Left renal pelvis (tissue), 4 donors: ENCODE results near the gene MSL3. TPM values are rescaled to one million over a fixed set of nuclear protein-coding genes. Genes with fewer than 3 reads are reported as not detected.

Experiments
- DNase-seq, 4 donors: peaks; one replicate each; pipeline ENCODE4 v3.0.0-alpha.2; 2013; ENCODE audit warnings: low read depth in 4 of 4, low spot score in 3 of 4
- polyA plus RNA-seq, 4 donors: library from polyadenylated mRNA; unstranded; fragments of 120-200 nt; gene quantifications; one replicate each; pipeline ENCODE4 v1.2.1, GENCODE V29; 2013; ENCODE audit not compliant: insufficient read length in 4 of 4

MSL3 gene
- polyA plus RNA-seq, 4 donors: 33.2 to 41.8 (median 39.3) TPM

DNA sequence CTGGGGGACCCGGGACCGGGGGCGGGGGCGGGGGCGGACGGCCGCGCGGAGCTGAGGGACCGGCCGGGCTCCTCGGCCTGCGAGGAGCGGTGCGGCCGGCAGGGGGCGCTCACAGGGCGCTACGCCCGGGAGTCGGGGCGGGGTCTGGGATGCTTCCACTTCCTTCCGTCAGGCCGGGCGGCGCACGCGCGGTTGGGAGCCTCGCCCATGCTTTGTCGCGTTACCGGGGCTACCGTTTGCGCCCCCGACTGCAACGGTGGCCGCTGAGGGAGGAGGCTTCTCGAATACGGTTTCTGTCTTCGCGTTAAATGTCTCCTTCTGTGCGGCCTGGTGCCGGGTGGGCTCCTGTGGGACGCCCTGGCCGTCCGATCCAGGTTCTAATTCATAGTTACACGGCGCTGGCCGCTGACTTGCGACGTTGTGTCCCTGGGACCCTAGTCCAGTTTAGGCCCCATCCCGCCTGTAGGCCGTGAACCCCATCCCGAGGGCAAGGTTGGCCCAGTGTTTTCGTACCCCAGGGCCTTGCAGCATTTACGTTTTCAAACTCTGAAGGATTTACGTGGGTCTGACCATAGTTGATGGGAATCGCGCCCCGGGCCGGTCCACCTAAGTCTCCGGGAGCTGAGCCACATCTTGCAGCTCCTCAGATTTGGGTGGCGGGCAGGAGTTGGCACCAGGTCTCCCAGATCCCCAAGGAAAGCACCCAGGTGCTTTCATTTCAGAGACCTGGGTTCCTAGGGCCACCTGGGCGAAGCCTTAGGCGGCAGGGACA is 549 bp downstream of the MSL3 start:
- DNase-seq: peak; percentile 59 to 63 (median 60)

DNA sequence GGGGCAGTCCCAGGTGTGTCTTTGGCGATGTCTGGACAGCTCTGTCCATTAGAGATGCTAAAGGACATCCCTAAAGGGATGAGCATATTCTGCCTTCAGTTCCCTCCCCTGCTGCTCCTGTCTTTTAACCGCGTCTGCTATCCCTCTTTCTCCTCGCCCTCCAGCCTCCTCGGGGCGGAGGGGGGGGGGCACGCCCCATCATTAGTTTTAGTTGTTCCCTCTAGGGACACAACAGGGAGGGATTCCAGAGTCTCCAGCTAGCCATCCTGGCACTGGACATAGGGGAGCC is 1.1 kb downstream of the MSL3 start:
- no peak for DNase-seq

DNA sequence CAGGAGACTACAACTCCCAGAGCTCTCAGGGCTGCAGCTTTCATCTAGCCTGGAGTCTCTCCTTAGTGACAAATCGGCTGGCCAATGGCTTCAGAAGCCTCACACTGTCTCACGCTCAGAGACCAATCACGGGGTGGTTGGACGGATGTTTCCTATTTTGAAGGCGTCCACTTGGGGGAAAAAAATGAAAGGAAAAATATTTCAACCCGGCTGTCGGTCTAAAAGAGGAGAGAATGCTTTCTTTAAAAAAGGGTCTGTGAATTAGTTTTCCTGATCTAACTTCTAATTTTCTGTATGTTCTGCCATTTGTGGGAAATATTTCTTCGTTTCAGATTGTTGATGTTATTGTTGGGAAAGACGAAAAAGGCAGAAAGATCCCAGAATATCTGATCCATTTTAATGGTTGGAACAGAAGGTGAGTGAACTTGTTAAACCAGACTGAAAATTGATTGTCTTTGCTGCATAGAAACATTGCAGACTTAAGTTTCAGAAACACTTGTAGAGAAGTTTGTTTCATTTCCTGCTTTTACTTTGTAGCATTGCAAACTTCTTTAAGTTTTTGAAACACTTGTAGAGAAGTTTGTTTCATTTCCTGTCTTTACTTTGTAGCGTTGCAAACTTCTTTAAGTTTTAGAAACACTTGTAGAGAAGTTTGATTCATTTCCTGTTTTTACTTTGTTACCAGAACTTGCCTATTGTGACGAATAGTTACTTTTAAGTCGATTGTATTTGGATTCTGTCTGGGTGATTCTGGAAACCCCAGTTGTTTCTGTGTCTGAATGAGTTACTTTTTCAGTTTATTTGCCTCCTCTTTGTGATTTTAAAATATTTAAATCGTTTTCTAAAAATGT is 1.6 kb downstream of the MSL3 start:
- DNase-seq: peak; percentile 49 to 84 (median 63)

DNA sequence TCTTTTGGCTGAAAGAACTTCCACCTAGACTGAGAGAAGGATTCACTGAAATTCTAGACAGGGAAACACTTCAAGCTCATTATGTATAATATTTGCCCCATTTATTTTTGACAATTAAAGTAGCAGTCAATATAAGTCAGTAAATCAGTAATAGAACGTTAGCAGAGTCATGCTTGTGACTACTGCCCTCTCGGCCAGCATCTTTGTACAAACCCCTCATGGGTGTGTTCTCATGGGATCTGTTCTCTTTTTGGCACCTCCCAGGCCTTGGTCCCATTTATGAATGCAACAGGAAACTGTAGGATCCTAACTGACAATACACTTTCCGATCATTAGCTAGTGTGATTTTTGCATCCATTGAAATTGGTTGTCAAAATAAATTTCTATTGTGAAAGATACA is 2.9 kb downstream of the MSL3 start:
- no peak for DNase-seq

GRCh38 chrX:11764602-11765067 is 6.6 kb downstream of the MSL3 start:
- no peak for DNase-seq

DNA sequence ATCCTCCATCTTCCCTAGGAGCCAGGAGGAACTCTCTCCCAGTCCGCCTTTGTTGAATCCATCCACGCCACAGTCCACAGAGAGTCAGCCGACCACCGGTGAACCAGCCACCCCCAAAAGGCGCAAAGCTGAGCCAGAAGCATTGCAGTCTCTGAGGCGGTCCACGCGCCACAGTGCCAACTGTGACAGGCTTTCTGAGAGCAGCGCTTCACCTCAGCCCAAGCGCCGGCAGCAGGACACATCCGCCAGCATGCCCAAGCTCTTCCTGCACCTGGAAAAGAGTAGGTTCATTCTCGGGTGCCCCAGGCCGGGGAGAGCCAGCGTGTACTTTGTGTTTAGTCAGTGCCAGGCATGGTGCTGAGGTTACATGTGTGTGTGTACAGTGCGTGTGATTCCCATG is 7.4 kb downstream of the MSL3 start:
- DNase-seq: no peak

DNA sequence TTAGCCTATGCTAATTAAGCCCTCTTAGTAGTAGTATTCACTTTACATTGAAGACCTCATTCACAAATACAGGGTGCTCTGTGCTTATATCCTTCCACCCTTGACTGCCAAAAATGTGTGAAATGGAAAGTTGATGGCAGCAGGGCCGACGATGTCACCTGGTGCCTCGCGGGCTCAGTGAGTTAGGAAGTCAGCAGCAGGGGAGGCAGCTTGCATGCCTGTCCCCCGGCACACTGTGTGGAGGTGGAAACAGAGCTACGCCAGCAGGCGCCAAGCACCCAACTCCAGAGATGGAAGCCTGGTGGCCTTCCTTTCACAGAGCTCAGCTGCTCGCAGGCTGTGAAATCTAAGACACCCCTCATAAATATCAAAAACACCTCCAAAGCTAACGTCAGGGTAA is 8.4 kb downstream of the MSL3 start:
- no peak for DNase-seq

DNA sequence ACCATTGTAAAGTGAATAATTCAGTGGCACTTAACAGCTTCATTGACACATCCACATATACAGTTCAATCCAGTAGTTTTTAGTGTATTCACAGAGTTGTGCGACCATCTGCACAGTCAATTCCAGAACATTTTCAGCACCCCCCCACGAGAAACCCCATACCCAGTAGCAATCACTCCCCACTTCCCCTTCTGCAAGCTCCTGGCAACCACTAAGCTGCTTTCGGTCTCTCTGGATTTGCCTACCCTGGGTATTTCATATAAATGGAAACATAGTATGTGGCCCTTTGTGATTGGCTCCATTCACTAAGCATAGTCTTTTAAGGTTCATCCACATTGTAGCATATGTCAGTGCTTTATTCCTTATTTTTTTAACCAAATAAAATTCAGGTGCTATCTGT is 10.0 kb downstream of the MSL3 start:
- DNase-seq: no peak

GRCh38 chrX:11770320-11770719 is 12.3 kb downstream of the MSL3 start:
- no peak for DNase-seq

- no peak for DNase-seq
Measured at GRCh38 chrX:11778230-11778629, 20.2 kb downstream of the MSL3 start.

GRCh38 chrX:11781133-11781532 is 23.1 kb downstream of the MSL3 start:
- no peak for DNase-seq

- DNase-seq: no peak
Measured at GRCh38 chrX:11781734-11782370, 23.8 kb downstream of the MSL3 start.

GRCh38 chrX:11784543-11784942 is 26.5 kb downstream of the MSL3 start:
- DNase-seq: no peak

DNA sequence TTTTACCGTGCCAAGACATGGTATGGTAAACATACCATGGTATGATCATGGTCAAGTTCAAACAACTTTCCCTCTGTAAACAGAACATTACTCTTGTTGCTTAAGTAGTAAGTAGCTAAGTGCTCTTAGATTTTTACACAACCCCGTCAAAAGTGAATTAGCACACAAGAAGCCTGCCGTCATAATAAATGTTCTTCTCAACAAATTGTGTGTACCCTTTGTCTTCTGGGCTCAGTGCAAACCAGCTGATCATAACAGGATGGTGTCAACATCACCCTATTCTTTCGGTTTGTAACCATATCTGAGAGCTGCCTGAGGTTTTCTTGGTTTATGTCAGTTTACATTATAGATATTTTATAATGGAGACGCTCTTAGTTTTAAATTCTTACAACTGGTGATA is 28.8 kb downstream of the MSL3 start:
- DNase-seq: no peak

DNA sequence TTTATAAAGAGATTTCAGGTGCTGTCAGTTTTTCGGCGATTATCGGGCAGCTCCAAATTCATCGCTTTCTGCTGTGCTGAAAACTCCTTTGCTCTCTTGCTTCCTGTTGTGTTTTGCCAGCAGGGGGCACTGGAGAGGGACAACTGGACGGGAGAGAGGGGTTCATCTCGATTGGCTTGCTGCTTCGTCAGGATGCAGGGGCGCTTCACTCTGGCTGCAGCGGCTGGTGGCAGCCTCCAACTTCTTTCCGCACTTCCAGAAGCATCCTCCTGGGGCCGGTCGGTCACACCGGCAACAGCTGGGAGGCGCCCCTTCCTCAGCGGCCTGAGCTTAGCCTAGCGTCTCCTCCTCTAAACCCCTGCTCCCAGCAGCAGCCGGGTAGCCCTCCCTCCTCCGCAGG is 29.5 kb downstream of the MSL3 start:
- peak in 2 of 4 donors; percentile 44 to 45 for DNase-seq

GRCh38 chrX:11789809-11790208 is 31.8 kb downstream of the MSL3 start:
- no peak for DNase-seq

- no peak for DNase-seq
Measured at GRCh38 chrX:11791090-11791489, 33.1 kb downstream of the MSL3 start.

DNA sequence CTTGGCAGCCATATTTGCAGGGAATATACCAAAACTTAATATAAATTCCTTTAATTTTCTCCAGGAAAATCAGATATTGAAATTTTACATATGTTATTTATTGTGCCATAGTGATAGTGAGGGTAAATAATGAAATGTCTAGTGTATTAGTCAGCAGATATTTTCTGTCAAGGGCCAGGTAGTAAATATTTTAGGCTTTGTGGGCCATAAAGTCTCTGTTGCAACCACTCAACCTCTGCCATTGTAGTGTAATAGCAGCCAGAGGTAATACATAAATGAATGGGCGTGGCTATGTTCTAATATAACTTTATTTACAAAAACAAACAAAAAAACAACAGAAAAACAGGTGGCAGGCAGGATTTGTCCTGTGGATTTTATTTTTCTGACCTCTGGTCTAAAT is 33.5 kb downstream of the MSL3 start:
- no peak for DNase-seq

GRCh38 chrX:11792461-11793421 is 34.7 kb downstream of the MSL3 start:
- DNase-seq: no peak

DNA sequence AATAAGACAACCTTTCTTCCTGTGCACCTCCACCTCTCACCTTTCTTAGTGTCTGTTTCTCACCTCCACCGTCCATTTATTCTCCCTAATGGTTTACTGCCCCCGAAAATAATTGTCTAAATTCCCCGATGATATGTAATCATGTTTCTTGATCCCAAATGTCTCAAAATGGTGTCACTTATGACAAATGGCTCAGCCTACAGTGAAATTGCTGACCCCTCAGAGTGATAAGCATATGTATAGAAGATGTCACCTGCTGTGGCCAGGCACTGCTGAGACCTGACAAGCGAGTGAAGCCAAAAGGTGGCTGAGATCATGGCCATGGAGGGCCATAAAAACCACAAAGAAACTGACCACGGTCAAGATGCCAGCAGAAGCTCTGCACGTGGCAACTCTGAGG is 35.7 kb downstream of the MSL3 start:
- DNase-seq: no peak
